Measurements from ENCODE around the gene MYRIP. TPM values are rescaled to one million over a fixed set of nuclear protein-coding genes. Genes with fewer than 3 reads are reported as not detected.

Gene MYRIP
- total and polyA plus RNA-seq, 3 donors from 2014 or later: 2.4 to 5.8 (median 4.8) TPM

- Histone ChIP-seq H3K9me3 (no peaks in the 10 kb centered on the region), H3K4me1 (no peaks in the 10 kb centered on the region), H3K4me3 (no peak overlapping the region), H3K27me3 (no peaks in the 10 kb centered on the region), H3K27ac (no peak overlapping the region), H3K36me3 (ENCODE audit: low read depth, missing control alignments) (no peaks in the 10 kb centered on the region)
- DNase-seq: peak; percentile 79
- TF ChIP-seq, protein P1, sequence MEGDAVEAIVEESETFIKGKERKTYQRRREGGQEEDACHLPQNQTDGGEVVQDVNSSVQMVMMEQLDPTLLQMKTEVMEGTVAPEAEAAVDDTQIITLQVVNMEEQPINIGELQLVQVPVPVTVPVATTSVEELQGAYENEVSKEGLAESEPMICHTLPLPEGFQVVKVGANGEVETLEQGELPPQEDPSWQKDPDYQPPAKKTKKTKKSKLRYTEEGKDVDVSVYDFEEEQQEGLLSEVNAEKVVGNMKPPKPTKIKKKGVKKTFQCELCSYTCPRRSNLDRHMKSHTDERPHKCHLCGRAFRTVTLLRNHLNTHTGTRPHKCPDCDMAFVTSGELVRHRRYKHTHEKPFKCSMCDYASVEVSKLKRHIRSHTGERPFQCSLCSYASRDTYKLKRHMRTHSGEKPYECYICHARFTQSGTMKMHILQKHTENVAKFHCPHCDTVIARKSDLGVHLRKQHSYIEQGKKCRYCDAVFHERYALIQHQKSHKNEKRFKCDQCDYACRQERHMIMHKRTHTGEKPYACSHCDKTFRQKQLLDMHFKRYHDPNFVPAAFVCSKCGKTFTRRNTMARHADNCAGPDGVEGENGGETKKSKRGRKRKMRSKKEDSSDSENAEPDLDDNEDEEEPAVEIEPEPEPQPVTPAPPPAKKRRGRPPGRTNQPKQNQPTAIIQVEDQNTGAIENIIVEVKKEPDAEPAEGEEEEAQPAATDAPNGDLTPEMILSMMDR (IDR thresholded peaks at IDR 0.05): peak; percentile 85 to 93 (median 86)
- TF ChIP-seq POLR2A (IDR thresholded peaks at IDR 0.05): no peak
- intact Hi-C loops (cut with DNase I; ENCODE audit: low total_unique reads): loop anchor here (5.0 kb wide), 1 partner anchor 125 kb away; no protein-coding TSS in a partner anchor
- WGBS, 2 donors: 46 to 47% methylated on average over 3 of the region's 3 CpGs
Observed at GRCh38 chr3:40191850-40192448, 382.5 kb downstream of the MYRIP start.

DNA sequence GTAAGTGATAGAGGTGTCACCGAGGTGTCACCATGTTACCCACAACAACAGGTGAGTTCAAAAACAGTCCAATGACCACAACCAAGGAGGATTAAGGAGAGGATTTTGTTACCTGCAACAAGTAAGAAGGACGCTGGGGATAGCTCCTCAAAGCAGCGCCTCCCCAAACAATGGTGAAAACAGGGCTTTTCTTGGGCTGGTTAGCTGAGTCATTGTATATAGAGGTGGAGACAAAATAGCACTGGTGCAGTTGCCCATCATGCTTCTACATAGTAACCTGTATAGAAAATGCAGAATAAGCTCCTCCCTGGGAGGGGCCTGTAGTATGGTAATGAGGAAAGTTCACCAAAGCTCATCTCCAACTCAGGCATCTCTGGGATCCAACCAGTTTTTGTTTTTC lies 383.2 kb downstream of the MYRIP start:
- H3K9me3 ChIP-seq: no peaks in the 10 kb centered on the region
- TF ChIP-seq, protein P1 (IDR thresholded peaks at IDR 0.05): no peak
- TF ChIP-seq POLR2A (IDR thresholded peaks at IDR 0.05): no peak
- H3K4me3 ChIP-seq: no peak overlapping the region
- no peaks in the 10 kb centered on the region for H3K27me3 ChIP-seq
- DNase-seq: no peak
- intact Hi-C loops (cut with DNase I; ENCODE audit: low total_unique reads): loop anchor here (5.0 kb wide), 1 partner anchor 125 kb away; no protein-coding TSS in a partner anchor
- H3K36me3 ChIP-seq (ENCODE audit: low read depth, missing control alignments): no peaks in the 10 kb centered on the region
- H3K4me1 ChIP-seq: no peaks in the 10 kb centered on the region
- no peak overlapping the region for H3K27ac ChIP-seq
- 84 to 86% methylated on average over 3 of the region's 3 CpGs for WGBS, 2 donors

DNA sequence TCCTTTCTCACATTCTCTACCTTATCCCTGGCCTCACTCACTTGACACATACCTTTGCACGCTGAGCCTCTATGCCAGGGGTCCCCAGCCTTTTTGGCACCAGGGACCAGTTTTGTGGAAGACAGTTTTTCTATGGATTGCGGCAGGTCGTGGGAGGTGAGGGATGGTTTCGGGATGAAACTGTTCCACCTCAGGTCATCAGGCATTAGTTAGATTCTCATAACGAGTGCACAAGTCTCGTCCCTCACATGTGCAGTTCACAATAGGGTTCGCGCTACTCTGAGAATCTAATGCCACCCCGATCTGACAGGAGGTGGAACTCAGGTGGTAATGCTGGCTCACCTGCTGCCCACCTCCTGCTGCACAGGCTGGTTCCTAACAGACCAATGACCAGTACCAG lies 387.6 kb downstream of the MYRIP start:
- Histone ChIP-seq H3K4me1 (peaks cover 3% of the 10 kb centered on the region), H3K27me3 (no peaks in the 10 kb centered on the region), H3K4me3 (no peak overlapping the region), H3K27ac (no peak overlapping the region), H3K36me3 (ENCODE audit: low read depth, missing control alignments) (no peaks in the 10 kb centered on the region), H3K9me3 (no peaks in the 10 kb centered on the region)
- no peak for DNase-seq
- 82 to 90% methylated on average over 4 to 9 of the region's 9 CpGs for WGBS, 2 donors
- intact Hi-C loops (cut with DNase I; ENCODE audit: low total_unique reads): no loop called here
- no peak for TF ChIP-seq POLR2A (IDR thresholded peaks at IDR 0.05)
- TF ChIP-seq, protein P1 (IDR thresholded peaks at IDR 0.05): no peak

GRCh38 chr3:40200692-40201316 lies 391.4 kb downstream of the MYRIP start:
- Histone ChIP-seq H3K36me3 (ENCODE audit: low read depth, missing control alignments) (no peaks in the 10 kb centered on the region), H3K27ac (no peak overlapping the region), H3K27me3 (no peaks in the 10 kb centered on the region), H3K9me3 (no peaks in the 10 kb centered on the region), H3K4me3 (no peak overlapping the region), H3K4me1 (peaks cover 3% of the 10 kb centered on the region)
- intact Hi-C loops (cut with DNase I; ENCODE audit: low total_unique reads): no loop called here
- TF ChIP-seq POLR2A (IDR thresholded peaks at IDR 0.05): no peak
- TF ChIP-seq, protein P1 (IDR thresholded peaks at IDR 0.05): no peak
- no peak for DNase-seq
- WGBS, 2 donors: 73 to 84% methylated on average over 6 of the region's 6 CpGs

Measured in testis (tissue), 3 donors.